K562 (cell line): ENCODE results near the gene RUNX1. TPM values are rescaled to one million over a fixed set of nuclear protein-coding genes. Genes with fewer than 3 reads are reported as not detected.
A peak's percentile ranks its signal among the peaks of the same experiment; 100 is the strongest.

Source experiments
- ATAC-seq: fragments of 200-7000 bp; cut with Tn5 transposase; 3 replicates; pipeline ENCODE4 v1.9.1; 2020; ENCODE audit warnings: moderate library complexity
- BruUV-seq: library from RNA; stranded (reverse); fragments of 400-500 nt; replicated peaks from 2 replicates; lab custom pipeline; 2021; lab: Mats Ljungman, UMichigan
- CTCF ChIA-PET: fragments of 300-600 bp; formaldehyde crosslinking; extraction: SDS; loops from one replicate; lab custom pipeline; 2021; ENCODE audit warnings: low intra/inter-chr PET ratio; lab: Yijun Ruan, JAX
- POLR2A ChIA-PET: fragments of 300-600, 350-650 bp; sonication (Branson Sonifier 250); formaldehyde crosslinking; extraction: SDS; loops from one replicate; lab custom pipeline; 2021; ENCODE audit warnings: antibody characterized with exemption, inconsistent platforms; lab: Yijun Ruan, JAX
- DNase-seq, 4 experiments: peaks; one replicate each; pipeline versions ENCODE4 v3.0.0 to v3.0.0-alpha.2; 2011 to 2018; ENCODE audit warnings: low spot score in 3 of 4, mixed read lengths in 3 of 4; ENCODE audit errors: extremely low read depth in 1 of 4
- FAIRE-seq: peaks from 2 replicates; lab custom pipeline; 2011; peaks lifted over from hg19 to GRCh38; lab: Jason Lieb, UNC
- H2AFZ ChIP-seq: 2 replicates; pipeline ENCODE4 v1.6.0; 2011; ENCODE audit warnings: low read depth, low read length, control low read depth, inconsistent platforms
- H3K27ac ChIP-seq: fragments of 200-600 bp; 3 replicates; pipeline ENCODE4 v1.8.0; 2011; ENCODE audit warnings: low read depth, mild to moderate bottlenecking, control low read depth, inconsistent platforms, low read length, moderate library complexity, mixed read lengths; ENCODE audit errors: extremely low read depth
- H3K27me3 ChIP-seq, 2 experiments: fragments of 300-600 bp in 1 of 2; 2 replicates in 1 of 2; 3 replicates in 1 of 2; pipeline versions ENCODE4 v1.6.0 to v1.8.0; 2011; ENCODE audit warnings: inconsistent platforms in 2 of 2, low read length in 2 of 2, mild to moderate bottlenecking in 1 of 2, mixed read lengths in 1 of 2, moderate library complexity in 1 of 2; ENCODE audit not compliant: control insufficient read depth in 2 of 2, insufficient read depth in 2 of 2
- H3K36me3 ChIP-seq: fragments of 300-600 bp; 3 replicates; pipeline ENCODE4 v1.8.0; 2011; ENCODE audit warnings: mild to moderate bottlenecking, low read length, inconsistent platforms; ENCODE audit not compliant: control insufficient read depth, insufficient read depth
- H3K4me1 ChIP-seq, 2 experiments: fragments of 200-600 bp in 1 of 2; replicated peaks in 1 of 2; 2 replicates in 1 of 2; 3 replicates in 1 of 2; pipeline versions ENCODE4 v1.5.1 to v1.8.0; 2011; ENCODE audit warnings: inconsistent platforms in 2 of 2, low read length in 2 of 2, mild to moderate bottlenecking in 1 of 2, mixed read lengths in 1 of 2, moderate library complexity in 1 of 2; ENCODE audit not compliant: control insufficient read depth in 2 of 2, insufficient read depth in 2 of 2
- H3K4me2 ChIP-seq: 2 replicates; pipeline ENCODE4 v1.6.1; 2011; ENCODE audit warnings: low read length, control low read depth, inconsistent platforms, mixed read lengths; ENCODE audit not compliant: insufficient read depth
- H3K4me3 ChIP-seq: fragments of 200-600 bp; sonication (generic), shearing (Covaris generic); 2 replicates; pipeline ENCODE4 v1.5.1; 2016; ENCODE audit warnings: control low read depth, inconsistent platforms
- H3K79me2 ChIP-seq: fragments of 200-600 bp; 3 replicates; pipeline ENCODE4 v1.8.0; 2011; ENCODE audit warnings: low read length, inconsistent platforms; ENCODE audit not compliant: control insufficient read depth, insufficient read depth
- H3K9ac ChIP-seq, 2 experiments: 2 replicates each; pipeline versions ENCODE4 v1.6.0 to v1.6.1; 2011; ENCODE audit warnings: low read depth in 2 of 2, low read length in 2 of 2, control low read depth in 1 of 2, inconsistent platforms in 1 of 2, mild to moderate bottlenecking in 1 of 2, mixed read lengths in 1 of 2; ENCODE audit not compliant: insufficient read depth in 1 of 2
- H3K9me1 ChIP-seq: one replicate; pipeline ENCODE4 v1.6.0; 2011; ENCODE audit warnings: inconsistent platforms, mild to moderate bottlenecking, low read length, moderate library complexity; ENCODE audit not compliant: control insufficient read depth, insufficient read depth
- H3K9me3 ChIP-seq: replicated peaks from 2 replicates; pipeline ENCODE4 v1.5.1; 2011; ENCODE audit warnings: low read depth, low read length, inconsistent platforms; ENCODE audit not compliant: control insufficient read depth, insufficient read depth
- H4K20me1 ChIP-seq: replicated peaks from 2 replicates; pipeline ENCODE4 v1.6.1; 2011; ENCODE audit warnings: low read length, inconsistent platforms, mixed read lengths; ENCODE audit not compliant: control insufficient read depth, insufficient read depth
- ARNT ChIP-seq, 2 experiments: fragments of 450-650 bp; IDR thresholded peaks; 2 replicates each; pipeline ENCODE4 v1.6.1; 2016; ENCODE audit warnings: mild to moderate bottlenecking in 1 of 2
- BRD9 ChIP-seq: fragments of 450-650 bp; IDR thresholded peaks from 2 replicates; pipeline ENCODE4 v1.6.1; 2018; ENCODE audit warnings: low read depth; ENCODE audit not compliant: partially characterized antibody
- CBFA2T3 ChIP-seq: fragments of 450-650 bp; IDR thresholded peaks from 2 replicates; pipeline ENCODE4 v1.6.1; 2017
- HDAC2 ChIP-seq: fragments of 450-650 bp; IDR thresholded peaks from 2 replicates; pipeline ENCODE4 v1.6.1; 2016; ENCODE audit warnings: mild to moderate bottlenecking
- HDAC3 ChIP-seq: fragments of 450-650 bp; IDR thresholded peaks from 2 replicates; pipeline ENCODE4 v1.6.1; 2018; ENCODE audit warnings: borderline replicate concordance, mild to moderate bottlenecking, moderate library complexity; ENCODE audit not compliant: partially characterized antibody
- JUND ChIP-seq, 2 experiments: IDR thresholded peaks; 2 replicates in 1 of 2; 3 replicates in 1 of 2; pipeline ENCODE4 v1.6.1; 2011; ENCODE audit warnings: borderline replicate concordance in 2 of 2, low read depth in 2 of 2, low read length in 2 of 2, improper control_type of control experiment in 1 of 2, missing biosample characterization in 1 of 2, missing genetic modification characterization in 1 of 2, missing genetic modification reagents in 1 of 2
- MTA3 ChIP-seq: fragments of 450-650 bp; formaldehyde crosslinking; IDR thresholded peaks from 2 replicates; pipeline ENCODE4 v1.6.1; 2017; ENCODE audit warnings: mild to moderate bottlenecking, borderline replicate concordance
- NFIC ChIP-seq: fragments of 450-650 bp; IDR thresholded peaks from 2 replicates; pipeline ENCODE4 v1.6.1; 2017; ENCODE audit warnings: mild to moderate bottlenecking, inconsistent platforms
- RCOR1 ChIP-seq, 2 experiments: IDR thresholded peaks; 2 replicates each; pipeline ENCODE4 v1.6.1; 2012; ENCODE audit warnings: low read depth in 2 of 2, low read length in 2 of 2, borderline replicate concordance in 1 of 2, improper control_type of control experiment in 1 of 2
- SMARCC2 ChIP-seq: fragments of 450-650 bp; IDR thresholded peaks from 2 replicates; pipeline ENCODE4 v1.6.1; 2017; ENCODE audit warnings: antibody characterized with exemption, moderate library complexity, mild to moderate bottlenecking, low read depth
- SOX6 ChIP-seq: fragments of 450-650 bp; IDR thresholded peaks from 2 replicates; pipeline ENCODE4 v1.6.1; 2014; ENCODE audit warnings: mild to moderate bottlenecking
- TAL1 ChIP-seq: fragments of 450-650 bp; IDR thresholded peaks from 2 replicates; pipeline ENCODE4 v1.6.1; 2016; ENCODE audit warnings: mild to moderate bottlenecking
- ZFP36 ChIP-seq: fragments of 150-350 bp; IDR thresholded peaks from 2 replicates; pipeline ENCODE4 v1.6.1; 2018; ENCODE audit warnings: low read length, low read depth; ENCODE audit not compliant: partially characterized antibody
- ZKSCAN8 ChIP-seq: fragments of 200-800 bp; sonication (Bioruptor generic); IDR thresholded peaks from 2 replicates; pipeline ENCODE4 v1.6.1; 2016; ENCODE audit warnings: missing genetic modification characterization, missing compliant biosample characterization
- ZNF239 ChIP-seq: fragments of 250-450 bp; sonication (Bioruptor Pico); IDR thresholded peaks from 2 replicates; pipeline ENCODE4 v1.4.0; 2020; ENCODE audit warnings: mild to moderate bottlenecking
- ZNF347 ChIP-seq: fragments of 450-650 bp; formaldehyde crosslinking; IDR thresholded peaks from 2 replicates; pipeline ENCODE4 v1.4.0; 2020; ENCODE audit warnings: low read depth, mild to moderate bottlenecking, moderate library complexity
- ZNF589 ChIP-seq: fragments of 200-800 bp; sonication (Bioruptor generic); IDR thresholded peaks from 2 replicates; pipeline ENCODE4 v1.6.1; 2016; ENCODE audit warnings: low read depth, missing genetic modification characterization, missing compliant biosample characterization
- ZNF668 ChIP-seq: fragments of 250-450 bp; sonication (Bioruptor Pico); IDR thresholded peaks from 2 replicates; pipeline ENCODE4 v1.8.0; 2022; ENCODE audit warnings: mild to moderate bottlenecking, inconsistent platforms
- WGBS: fragments of 100-300 bp; shearing (Covaris generic); methylation state at CpG from one replicate; pipeline ENCODE4 v1.1.6; 2016; ENCODE audit warnings: low coverage, mixed read lengths; ENCODE audit not compliant: insufficient coverage; ENCODE audit errors: missing lambda C conversion rate; 5-methylcytosine and 5-hydroxymethylcytosine counted together
- in situ Hi-C: fragments of 300-500 bp; cut with MboI; formaldehyde crosslinking; loops from 4 replicates; pipeline ENCODE4 v1.15.0; 2018; ENCODE audit warnings: inconsistent platforms, mixed read lengths
- intact Hi-C: fragments of 100-400 bp; cut with micrococcal nuclease; formaldehyde crosslinking; loops from 2 replicates; pipeline ENCODE4 v1.14.2; 2022
- polyA plus RNA-seq, 8 experiments: library from polyadenylated mRNA; depleted of rRNA in 4 of 8; stranded (reverse) in 5 of 8; unstranded in 3 of 8; fragments of >200 nt; fragmentation: Nextera tagmentation in 2 of 8; fragmentation: Illumina TruSeq in 1 of 8; extraction: Ambion mirVana in 2 of 8; extraction: Trizol in 1 of 8; gene quantifications; 2 replicates each; pipeline versions ENCODE4 v1.2.1 to v1.2.3, GENCODE V29; 2011 to 2014; ENCODE audit warnings: inconsistent platforms in 1 of 8, missing spikeins in 1 of 8
- total RNA-seq, 7 experiments: library from RNA; depleted of rRNA in 6 of 7; stranded (reverse); fragments of >200 nt in 6 of 7; fragmentation: Illumina TruSeq in 2 of 7; extraction: Trizol in 2 of 7; gene quantifications; 2 replicates each; pipeline versions ENCODE4 v1.2.1 to v1.2.3, GENCODE V29; 2011 to 2021; ENCODE audit warnings: low replicate concordance in 1 of 7
- TF ChIP-seq, protein P1 (sequence below): fragments of 450-650 bp; formaldehyde crosslinking; IDR thresholded peaks from 2 replicates; pipeline ENCODE4 v1.4.0; 2022; ENCODE audit warnings: mild to moderate bottlenecking, moderate library complexity
- TF ChIP-seq, protein P2 (sequence below): fragments of 200-800 bp; sonication (Bioruptor generic); IDR thresholded peaks from 2 replicates; pipeline ENCODE4 v1.6.1; 2017; ENCODE audit warnings: missing genetic modification characterization, missing compliant biosample characterization
- TF ChIP-seq, protein P3 (sequence below): sonication (generic); IDR thresholded peaks from 2 replicates; pipeline ENCODE4 v1.6.1; 2016

RUNX1 gene
- total and polyA plus RNA-seq, 9 of the 15 experiments (the other 6 are each of a cell fraction or from before 2014, with no cell fraction given): 2.2 to 68.6 (median 17.8) TPM

- Histone ChIP-seq H3K4me1 (no peaks in the 10 kb centered on the region), H3K27me3 (peaks cover 0 to 5% of the 10 kb centered on the region in 2 experiments; a peak in 3 of 5 replicates), H3K4me2 (no peak overlapping the region), H4K20me1 (no peaks in the 10 kb centered on the region), H3K79me2 (no peaks in the 10 kb centered on the region), H2AFZ (no peak overlapping the region), H3K9me3 (no peaks in the 10 kb centered on the region), H3K9ac (no peak overlapping the region), H3K9me1 (no peaks in the 10 kb centered on the region), H3K4me3 (no peak overlapping the region), H3K36me3 (no peaks in the 10 kb centered on the region), H3K27ac (no peak overlapping the region)
- no peak for FAIRE-seq
- peak in 1 of 4 experiments; percentile 16 for DNase-seq
- CTCF ChIA-PET: no interaction called here
- POLR2A ChIA-PET: no interaction called here
- no TSS peak for BruUV-seq
- ATAC-seq: peak; percentile 86
- intact Hi-C loops (no loop called here), in situ Hi-C loops (no loop called here)
- WGBS: 2% methylated on average over 6 of the region's 6 CpGs
- TF ChIP-seq ARNT (IDR thresholded peaks at IDR 0.05): 0 out of 4 replicates have a peak, but pooled peaks of 1 of the 2 experiments have one; percentile 14
- peak; percentile 71 for TF ChIP-seq TAL1
- peak; percentile 93 for TF ChIP-seq ZNF589 (CRISPR knock-in tag)
- no peak for TF ChIP-seq ZFP36
- peak; percentile 73 for TF ChIP-seq HDAC3
- TF ChIP-seq JUND (IDR thresholded peaks at IDR 0.05; ENCODE audit: borderline replicate concordance, low read depth, low read length): peak; percentile 90
- peak; percentile 78; the same call in 1 of the 3 replicates for TF ChIP-seq JUND (tag; IDR thresholded peaks at IDR 0.05; ENCODE audit: borderline replicate concordance, low read depth, low read length)
- TF ChIP-seq, protein P1, sequence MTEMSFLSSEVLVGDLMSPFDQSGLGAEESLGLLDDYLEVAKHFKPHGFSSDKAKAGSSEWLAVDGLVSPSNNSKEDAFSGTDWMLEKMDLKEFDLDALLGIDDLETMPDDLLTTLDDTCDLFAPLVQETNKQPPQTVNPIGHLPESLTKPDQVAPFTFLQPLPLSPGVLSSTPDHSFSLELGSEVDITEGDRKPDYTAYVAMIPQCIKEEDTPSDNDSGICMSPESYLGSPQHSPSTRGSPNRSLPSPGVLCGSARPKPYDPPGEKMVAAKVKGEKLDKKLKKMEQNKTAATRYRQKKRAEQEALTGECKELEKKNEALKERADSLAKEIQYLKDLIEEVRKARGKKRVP (CRISPR knock-in tag): peak; percentile 95
- peak; percentile 99 for TF ChIP-seq SOX6
- TF ChIP-seq MTA3: peak; percentile 37; the same call in 1 of the 2 replicates
- TF ChIP-seq, protein P2, sequence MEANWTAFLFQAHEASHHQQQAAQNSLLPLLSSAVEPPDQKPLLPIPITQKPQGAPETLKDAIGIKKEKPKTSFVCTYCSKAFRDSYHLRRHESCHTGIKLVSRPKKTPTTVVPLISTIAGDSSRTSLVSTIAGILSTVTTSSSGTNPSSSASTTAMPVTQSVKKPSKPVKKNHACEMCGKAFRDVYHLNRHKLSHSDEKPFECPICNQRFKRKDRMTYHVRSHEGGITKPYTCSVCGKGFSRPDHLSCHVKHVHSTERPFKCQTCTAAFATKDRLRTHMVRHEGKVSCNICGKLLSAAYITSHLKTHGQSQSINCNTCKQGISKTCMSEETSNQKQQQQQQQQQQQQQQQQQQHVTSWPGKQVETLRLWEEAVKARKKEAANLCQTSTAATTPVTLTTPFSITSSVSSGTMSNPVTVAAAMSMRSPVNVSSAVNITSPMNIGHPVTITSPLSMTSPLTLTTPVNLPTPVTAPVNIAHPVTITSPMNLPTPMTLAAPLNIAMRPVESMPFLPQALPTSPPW: peak; percentile 36
- peak; percentile 36; the same call in 1 of the 2 replicates for TF ChIP-seq HDAC2
- TF ChIP-seq, protein P3, sequence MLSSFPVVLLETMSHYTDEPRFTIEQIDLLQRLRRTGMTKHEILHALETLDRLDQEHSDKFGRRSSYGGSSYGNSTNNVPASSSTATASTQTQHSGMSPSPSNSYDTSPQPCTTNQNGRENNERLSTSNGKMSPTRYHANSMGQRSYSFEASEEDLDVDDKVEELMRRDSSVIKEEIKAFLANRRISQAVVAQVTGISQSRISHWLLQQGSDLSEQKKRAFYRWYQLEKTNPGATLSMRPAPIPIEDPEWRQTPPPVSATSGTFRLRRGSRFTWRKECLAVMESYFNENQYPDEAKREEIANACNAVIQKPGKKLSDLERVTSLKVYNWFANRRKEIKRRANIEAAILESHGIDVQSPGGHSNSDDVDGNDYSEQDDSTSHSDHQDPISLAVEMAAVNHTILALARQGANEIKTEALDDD: peak; percentile 99
- TF ChIP-seq ZKSCAN8 (CRISPR knock-in tag): peak; percentile 95
- no peak for TF ChIP-seq ZNF347 (CRISPR knock-in tag)
- no peak for TF ChIP-seq NFIC
- peak; percentile 59; the same call in 1 of the 2 replicates for TF ChIP-seq SMARCC2
- no peak for TF ChIP-seq ZNF668 (CRISPR knock-in tag)
- peak; percentile 58 for TF ChIP-seq BRD9
- no peak for TF ChIP-seq ZNF239 (CRISPR knock-in tag)
- TF ChIP-seq CBFA2T3: peak; percentile 65
- TF ChIP-seq RCOR1 (IDR thresholded peaks at IDR 0.05; ENCODE audit: borderline replicate concordance in 1 of 2, low read depth in 2 of 2, low read length in 2 of 2): peak in 1 of 2 experiments; percentile 85; a peak in 2 of 4 replicates
Measured at GRCh38 chr21:34771512-34772028, 277.5 kb downstream of the RUNX1 start.
